Tibial nerve (tissue), 4 donors: Measurements from ENCODE around the gene ZNF584.

Experiments used
- EP300 ChIP-seq, 2 donors: sonication (generic); formaldehyde crosslinking; IDR thresholded peaks; one replicate each; pipeline ENCODE4 v1.6.1; 2017; ENCODE audit warnings: antibody characterized with exemption in 2 of 2, mild to moderate bottlenecking in 1 of 2
- TF ChIP-seq, protein P1 (sequence below), 5 experiments: fragments of 200-600 bp in 3 of 5; fragments of 450-650 bp in 2 of 5; sonication (generic) in 3 of 5; IDR thresholded peaks; one replicate each; pipeline ENCODE4 v1.5.1; 2016 to 2019; ENCODE audit warnings: antibody characterized with exemption in 5 of 5, mild to moderate bottlenecking in 3 of 5, moderate library complexity in 2 of 5

DNA sequence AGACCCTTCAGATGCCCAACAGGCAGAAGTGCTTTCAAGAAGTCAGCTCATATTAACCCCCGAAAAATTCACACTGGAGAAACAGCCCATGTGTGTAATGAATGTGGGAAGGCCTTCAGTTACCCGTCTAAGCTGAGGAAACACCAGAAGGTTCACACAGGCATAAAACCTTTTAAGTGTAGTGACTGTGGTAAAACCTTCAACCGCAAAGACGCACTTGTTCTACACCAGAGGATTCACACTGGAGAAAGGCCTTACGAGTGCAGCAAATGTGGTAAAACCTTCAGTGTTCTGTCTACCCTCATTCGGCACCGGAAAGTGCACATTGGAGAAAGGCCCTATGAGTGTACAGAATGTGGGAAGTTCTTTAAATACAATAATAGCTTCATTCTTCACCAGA, 8.6 kb downstream of the ZNF584 start:
- TF ChIP-seq, protein P1, sequence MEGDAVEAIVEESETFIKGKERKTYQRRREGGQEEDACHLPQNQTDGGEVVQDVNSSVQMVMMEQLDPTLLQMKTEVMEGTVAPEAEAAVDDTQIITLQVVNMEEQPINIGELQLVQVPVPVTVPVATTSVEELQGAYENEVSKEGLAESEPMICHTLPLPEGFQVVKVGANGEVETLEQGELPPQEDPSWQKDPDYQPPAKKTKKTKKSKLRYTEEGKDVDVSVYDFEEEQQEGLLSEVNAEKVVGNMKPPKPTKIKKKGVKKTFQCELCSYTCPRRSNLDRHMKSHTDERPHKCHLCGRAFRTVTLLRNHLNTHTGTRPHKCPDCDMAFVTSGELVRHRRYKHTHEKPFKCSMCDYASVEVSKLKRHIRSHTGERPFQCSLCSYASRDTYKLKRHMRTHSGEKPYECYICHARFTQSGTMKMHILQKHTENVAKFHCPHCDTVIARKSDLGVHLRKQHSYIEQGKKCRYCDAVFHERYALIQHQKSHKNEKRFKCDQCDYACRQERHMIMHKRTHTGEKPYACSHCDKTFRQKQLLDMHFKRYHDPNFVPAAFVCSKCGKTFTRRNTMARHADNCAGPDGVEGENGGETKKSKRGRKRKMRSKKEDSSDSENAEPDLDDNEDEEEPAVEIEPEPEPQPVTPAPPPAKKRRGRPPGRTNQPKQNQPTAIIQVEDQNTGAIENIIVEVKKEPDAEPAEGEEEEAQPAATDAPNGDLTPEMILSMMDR (IDR thresholded peaks at IDR 0.05): no peak
- TF ChIP-seq EP300 (IDR thresholded peaks at IDR 0.05): no peak
